Muscle of arm (tissue), 12 donors: Measurements from ENCODE around the gene FAM193A. TPM values are rescaled to one million over a fixed set of nuclear protein-coding genes. Genes with fewer than 3 reads are reported as not detected.
"Not testable (repeated sequence)": the region's sequence is repeated elsewhere in the genome, so short reads cannot be mapped to it uniquely, and the experiment has no call there.

Experiments used
- DNase-seq: peaks from one replicate; pipeline ENCODE4 v3.0.0-alpha.2; 2013
- polyA plus RNA-seq, 12 donors: library from polyadenylated mRNA; unstranded; fragments of 120-200 nt; gene quantifications; one replicate each; pipeline ENCODE4 v1.2.1, GENCODE V29; 2013; ENCODE audit not compliant: insufficient read length in 12 of 12

FAM193A gene
- polyA plus RNA-seq, 12 donors, result 15.5 to 36.3 (median 18.8) TPM; not detected in 1

- no peak for DNase-seq
Observed at GRCh38 chr4:2512396-2513135, 23.9 kb upstream of the FAM193A start.

- DNase-seq, result not testable (repeated sequence)
Observed at GRCh38 chr4:2514193-2514592, 22.3 kb upstream of the FAM193A start.

GRCh38 chr4:2514944-2515343 is 21.5 kb upstream of the FAM193A start:
- DNase-seq, result not testable (repeated sequence)

GRCh38 chr4:2515830-2516550 is 20.5 kb upstream of the FAM193A start:
- peak; percentile 27 for DNase-seq

GRCh38 chr4:2516635-2517034 is 19.8 kb upstream of the FAM193A start:
- no peak for DNase-seq

- DNase-seq, result no peak
Observed at GRCh38 chr4:2526559-2526958, 9.9 kb upstream of the FAM193A start.

- no peak for DNase-seq
Observed at GRCh38 chr4:2534904-2535375, 1.5 kb upstream of the FAM193A start.

- DNase-seq, result peak; percentile 46
Observed at GRCh38 chr4:2535376-2536192, 863 bp upstream of the FAM193A start.

GRCh38 chr4:2537011-2537830 is 774 bp downstream of the FAM193A start:
- peak; percentile 21 for DNase-seq

- DNase-seq, result not testable (repeated sequence)
Observed at GRCh38 chr4:2543580-2544191, 7.2 kb downstream of the FAM193A start.

- DNase-seq, result no peak
Observed at GRCh38 chr4:2545321-2546013, 9.0 kb downstream of the FAM193A start.

GRCh38 chr4:2546286-2546823 is 9.9 kb downstream of the FAM193A start:
- DNase-seq, result no peak

GRCh38 chr4:2546961-2547691 is 10.7 kb downstream of the FAM193A start:
- not testable (repeated sequence) for DNase-seq

GRCh38 chr4:2551118-2551517 is 14.7 kb downstream of the FAM193A start:
- DNase-seq, result no peak

- DNase-seq, result no peak
Observed at GRCh38 chr4:2552806-2553205, 16.4 kb downstream of the FAM193A start.

- no peak for DNase-seq
Observed at GRCh38 chr4:2558301-2558700, 21.9 kb downstream of the FAM193A start.

- no peak for DNase-seq
Observed at GRCh38 chr4:2560167-2560566, 23.7 kb downstream of the FAM193A start.

- DNase-seq, result no peak
Observed at GRCh38 chr4:2565533-2565932, 29.1 kb downstream of the FAM193A start.

- DNase-seq, result no peak
Observed at GRCh38 chr4:2570036-2570435, 33.6 kb downstream of the FAM193A start.
